Measurements from ENCODE around the gene DPH5. TPM values are rescaled to one million over a fixed set of nuclear protein-coding genes. Genes with fewer than 3 reads are reported as not detected.
"Not testable (repeated sequence)": the region's sequence is repeated elsewhere in the genome, so short reads cannot be mapped to it uniquely, and the experiment has no call there.

DPH5 gene
- total RNA-seq, 2 donors from 2014 or later = 2.6 to 29.6 TPM

DNA sequence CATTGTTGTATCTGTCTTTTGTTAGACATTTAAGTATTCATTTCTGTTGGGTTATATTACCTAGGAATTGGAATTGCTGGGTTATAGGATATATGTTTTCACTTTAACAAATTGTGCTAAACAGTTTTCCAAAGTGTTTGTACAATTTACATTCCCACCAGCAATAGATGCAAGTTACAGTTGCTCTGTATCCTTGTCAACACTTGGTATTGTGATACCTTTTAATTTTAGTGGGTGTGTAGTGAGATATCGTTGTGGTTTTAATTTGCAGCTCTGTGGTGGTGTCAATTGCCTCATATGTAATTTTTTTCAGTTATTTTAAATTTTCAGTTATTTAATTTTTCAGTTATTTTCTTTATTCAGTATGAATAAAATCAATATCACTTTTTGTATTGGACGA is 7.4 kb upstream of the DPH5 start:
- Histone ChIP-seq H3K4me1 (no peaks in the 10 kb centered on the region), H3K36me3 (replicated peaks in 1 of 2; ENCODE audit: insufficient read depth in 1 of 2, low read depth in 2 of 2) (no peaks in the 10 kb centered on the region), H3K4me3 (no peak overlapping the region), H3K27me3 (no peaks in the 10 kb centered on the region), H3K9me3 (no peaks in the 10 kb centered on the region), H3K27ac (no peak overlapping the region)
- intact Hi-C loops (cut with DNase I) = no loop called here
- no peak for ATAC-seq
- 89 to 99% methylated on average over 2 of the region's 2 CpGs for WGBS, 2 donors
- DNase-seq = no peak
- no peak for TF ChIP-seq POLR2A (IDR thresholded peaks at IDR 0.05)
- TF ChIP-seq, protein P1, sequence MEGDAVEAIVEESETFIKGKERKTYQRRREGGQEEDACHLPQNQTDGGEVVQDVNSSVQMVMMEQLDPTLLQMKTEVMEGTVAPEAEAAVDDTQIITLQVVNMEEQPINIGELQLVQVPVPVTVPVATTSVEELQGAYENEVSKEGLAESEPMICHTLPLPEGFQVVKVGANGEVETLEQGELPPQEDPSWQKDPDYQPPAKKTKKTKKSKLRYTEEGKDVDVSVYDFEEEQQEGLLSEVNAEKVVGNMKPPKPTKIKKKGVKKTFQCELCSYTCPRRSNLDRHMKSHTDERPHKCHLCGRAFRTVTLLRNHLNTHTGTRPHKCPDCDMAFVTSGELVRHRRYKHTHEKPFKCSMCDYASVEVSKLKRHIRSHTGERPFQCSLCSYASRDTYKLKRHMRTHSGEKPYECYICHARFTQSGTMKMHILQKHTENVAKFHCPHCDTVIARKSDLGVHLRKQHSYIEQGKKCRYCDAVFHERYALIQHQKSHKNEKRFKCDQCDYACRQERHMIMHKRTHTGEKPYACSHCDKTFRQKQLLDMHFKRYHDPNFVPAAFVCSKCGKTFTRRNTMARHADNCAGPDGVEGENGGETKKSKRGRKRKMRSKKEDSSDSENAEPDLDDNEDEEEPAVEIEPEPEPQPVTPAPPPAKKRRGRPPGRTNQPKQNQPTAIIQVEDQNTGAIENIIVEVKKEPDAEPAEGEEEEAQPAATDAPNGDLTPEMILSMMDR (IDR thresholded peaks at IDR 0.05) = no peak

- intact Hi-C loops (cut with DNase I); H3K4me3 ChIP-seq; ATAC-seq; H3K27me3 ChIP-seq; DNase-seq; H3K27ac ChIP-seq; H3K9me3 ChIP-seq; H3K4me1 ChIP-seq; H3K36me3 ChIP-seq (replicated peaks in 1 of 2; ENCODE audit: insufficient read depth in 1 of 2, low read depth in 2 of 2): not testable (repeated sequence)
- 90 to 98% methylated on average over 2 of the region's 2 CpGs for WGBS, 2 donors
These were observed 6.5 kb upstream of the DPH5 start for GRCh38 chr1:101032129-101032528.

DNA sequence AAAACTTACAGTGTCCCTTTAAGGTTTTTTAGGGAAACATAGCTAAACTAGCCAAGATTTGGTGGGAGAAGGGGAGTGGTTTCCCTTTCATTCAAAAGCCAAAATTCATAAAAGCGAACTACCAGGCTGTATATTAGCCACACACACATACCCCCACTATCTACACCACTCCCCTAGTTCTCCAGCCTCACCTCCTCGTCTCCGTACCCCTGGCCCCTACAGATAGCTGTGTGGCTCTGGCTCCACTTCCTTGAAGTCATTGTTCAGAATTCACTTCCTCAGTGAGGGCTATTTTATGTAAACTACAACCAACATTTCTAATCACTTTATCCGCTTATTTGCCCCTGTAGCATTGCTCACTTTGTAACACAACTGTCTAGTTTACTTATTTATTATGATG is 5.3 kb upstream of the DPH5 start:
- intact Hi-C loops (cut with DNase I) = no loop called here
- no peak overlapping the region for H3K4me3 ChIP-seq
- DNase-seq = no peak
- peaks cover 5% of the 10 kb centered on the region for H3K4me1 ChIP-seq
- H3K9me3 ChIP-seq = no peaks in the 10 kb centered on the region
- ATAC-seq = no peak
- no peaks in the 10 kb centered on the region for H3K36me3 ChIP-seq (replicated peaks in 1 of 2; ENCODE audit: insufficient read depth in 1 of 2, low read depth in 2 of 2)
- TF ChIP-seq, protein P1 (IDR thresholded peaks at IDR 0.05) = no peak
- no peak for TF ChIP-seq POLR2A (IDR thresholded peaks at IDR 0.05)
- WGBS, 2 donors = 90 to 94% methylated on average over 4 of the region's 4 CpGs
- no peak overlapping the region for H3K27ac ChIP-seq
- H3K27me3 ChIP-seq = no peaks in the 10 kb centered on the region

DNA sequence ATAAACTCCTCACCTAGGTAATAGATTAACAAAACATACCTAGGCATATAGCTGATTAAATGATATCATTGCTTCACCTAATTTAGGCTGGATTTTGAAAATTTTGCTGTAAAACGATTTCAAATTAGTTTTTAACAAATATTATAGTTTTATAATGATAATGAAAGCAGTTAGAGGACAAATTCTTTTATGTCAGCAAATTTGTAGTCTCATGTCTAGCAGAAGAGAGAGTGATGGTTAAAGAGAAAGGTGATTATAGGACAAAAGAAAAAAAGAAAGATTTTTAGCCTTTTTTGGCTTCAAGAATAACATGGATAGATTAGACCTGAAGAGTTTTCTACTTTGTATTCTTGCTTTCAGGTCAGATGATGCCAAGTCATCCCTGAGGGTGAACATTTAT is 3.6 kb upstream of the DPH5 start:
- Histone ChIP-seq H3K27me3 (no peaks in the 10 kb centered on the region), H3K4me3 (no peak overlapping the region), H3K36me3 (replicated peaks in 1 of 2; ENCODE audit: insufficient read depth in 1 of 2, low read depth in 2 of 2) (no peaks in the 10 kb centered on the region), H3K9me3 (no peaks in the 10 kb centered on the region), H3K27ac (no peak overlapping the region), H3K4me1 (peaks cover 13% of the 10 kb centered on the region)
- no peak for DNase-seq
- TF ChIP-seq, protein P1 (IDR thresholded peaks at IDR 0.05) = no peak
- no peak for TF ChIP-seq POLR2A (IDR thresholded peaks at IDR 0.05)
- ATAC-seq = no peak
- intact Hi-C loops (cut with DNase I) = no loop called here
- 54 to 58% methylated on average over 1 of the region's 1 CpG for WGBS, 2 donors

DNA sequence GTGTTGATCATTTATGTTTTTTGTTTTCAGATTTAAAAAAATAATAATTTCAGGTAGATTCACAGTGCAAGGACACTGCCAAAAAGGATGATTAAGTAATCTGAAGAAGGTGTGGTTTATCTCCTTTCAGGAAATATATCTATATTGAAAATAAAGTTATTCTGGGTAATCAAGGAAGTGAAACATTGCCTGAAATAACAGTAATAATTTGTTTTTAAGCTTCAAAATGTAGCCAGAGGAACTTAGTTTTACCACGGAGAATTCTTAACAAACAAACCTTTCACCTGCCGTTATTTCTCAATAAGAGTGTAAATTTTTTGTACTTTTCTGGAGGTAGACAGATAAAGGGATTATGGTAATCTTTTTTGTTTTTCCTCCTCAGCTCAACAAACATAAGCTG is 2.9 kb upstream of the DPH5 start:
- no peak for ATAC-seq
- Histone ChIP-seq H3K36me3 (replicated peaks in 1 of 2; ENCODE audit: insufficient read depth in 1 of 2, low read depth in 2 of 2) (no peaks in the 10 kb centered on the region), H3K4me3 (no peak overlapping the region), H3K9me3 (no peaks in the 10 kb centered on the region), H3K27me3 (no peaks in the 10 kb centered on the region), H3K27ac (no peak overlapping the region), H3K4me1 (peaks cover 16% of the 10 kb centered on the region)
- no peak for DNase-seq
- intact Hi-C loops (cut with DNase I) = no loop called here
- 64 to 76% methylated on average over 2 of the region's 2 CpGs for WGBS, 2 donors
- TF ChIP-seq POLR2A (IDR thresholded peaks at IDR 0.05) = no peak
- TF ChIP-seq, protein P1 (IDR thresholded peaks at IDR 0.05) = no peak
